H9 (cell line): ENCODE results near the gene ZNHIT1. TPM values are rescaled to one million over a fixed set of nuclear protein-coding genes. Genes with fewer than 3 reads are reported as not detected.
A peak's percentile ranks its signal among the peaks of the same experiment; 100 is the strongest.

Experiments
- DNase-seq: peaks from one replicate; pipeline ENCODE4 v3.0.0-alpha.2; 2017
- H2AFZ ChIP-seq: one replicate; pipeline ENCODE4 v1.6.1; 2013; ENCODE audit warnings: mild to moderate bottlenecking, low read length, control low read depth, moderate library complexity
- H2AK5ac ChIP-seq: 2 replicates; pipeline ENCODE4 v1.6.1; 2013; ENCODE audit warnings: low read length, control low read depth, mixed read lengths; ENCODE audit not compliant: insufficient read length
- H2BK120ac ChIP-seq: one replicate; pipeline ENCODE4 v1.6.1; 2013; ENCODE audit warnings: low read depth, mild to moderate bottlenecking, low read length, control low read depth, inconsistent platforms; ENCODE audit not compliant: poor library complexity, severe bottlenecking
- H2BK12ac ChIP-seq: 2 replicates; pipeline ENCODE4 v1.6.1; 2013; ENCODE audit warnings: low read length, control low read depth, mixed read lengths, low read depth; ENCODE audit not compliant: insufficient read length
- H2BK15ac ChIP-seq: 2 replicates; pipeline ENCODE4 v1.6.1; 2013; ENCODE audit warnings: low read depth, low read length, control low read depth
- H2BK20ac ChIP-seq: one replicate; pipeline ENCODE4 v1.6.1; 2013; ENCODE audit warnings: low read depth, mild to moderate bottlenecking, low read length, control low read depth, inconsistent platforms; ENCODE audit not compliant: poor library complexity, severe bottlenecking
- H2BK5ac ChIP-seq: 2 replicates; pipeline ENCODE4 v1.6.1; 2013; ENCODE audit warnings: low read length, control low read depth, mixed read lengths; ENCODE audit not compliant: insufficient read length
- H3K14ac ChIP-seq: 2 replicates; pipeline ENCODE4 v1.6.1; 2013; ENCODE audit warnings: low read length, control low read depth; ENCODE audit not compliant: insufficient read depth
- H3K18ac ChIP-seq: 2 replicates; pipeline ENCODE4 v1.6.1; 2013; ENCODE audit warnings: low read depth, mild to moderate bottlenecking, mixed read lengths, low read length, control low read depth; ENCODE audit not compliant: insufficient read length
- H3K23ac ChIP-seq: 2 replicates; pipeline ENCODE4 v1.6.1; 2013; ENCODE audit warnings: low read length, control low read depth, mixed read lengths, low read depth; ENCODE audit not compliant: insufficient read length
- H3K23me2 ChIP-seq: 2 replicates; pipeline ENCODE4 v1.6.1; 2013; ENCODE audit warnings: low read depth, mild to moderate bottlenecking, mixed read lengths, low read length, control low read depth; ENCODE audit not compliant: insufficient read length, poor library complexity, severe bottlenecking
- H3K27ac ChIP-seq: 2 replicates; pipeline ENCODE4 v1.5.1; 2013; ENCODE audit warnings: low read length, control low read depth, mixed read lengths, low read depth; ENCODE audit not compliant: insufficient read length
- H3K27me3 ChIP-seq: 2 replicates; pipeline ENCODE4 v1.6.1; 2013; ENCODE audit warnings: low read length, control low read depth, inconsistent platforms; ENCODE audit not compliant: insufficient read depth
- H3K4ac ChIP-seq: 2 replicates; pipeline ENCODE4 v1.6.1; 2013; ENCODE audit warnings: low read depth, mild to moderate bottlenecking, control low read depth, inconsistent platforms, low read length, moderate library complexity
- H3K4me1 ChIP-seq: 2 replicates; pipeline ENCODE4 v1.6.1; 2013; ENCODE audit warnings: low read length, control low read depth, inconsistent platforms; ENCODE audit not compliant: insufficient read depth
- H3K4me2 ChIP-seq: 2 replicates; pipeline ENCODE4 v1.6.1; 2013; ENCODE audit warnings: low read length, control low read depth, mixed read lengths; ENCODE audit not compliant: insufficient read length, insufficient read depth
- H3K56ac ChIP-seq: 2 replicates; pipeline ENCODE4 v1.6.1; 2013; ENCODE audit warnings: low read depth, mild to moderate bottlenecking, mixed read lengths, low read length, control low read depth; ENCODE audit not compliant: insufficient read length
- H3K79me1 ChIP-seq: 2 replicates; pipeline ENCODE4 v1.6.1; 2013; ENCODE audit warnings: low read depth, mild to moderate bottlenecking, moderate library complexity, low read length, control low read depth, inconsistent platforms; ENCODE audit not compliant: insufficient read depth, poor library complexity, severe bottlenecking
- H3K79me2 ChIP-seq: 2 replicates; pipeline ENCODE4 v1.6.1; 2013; ENCODE audit warnings: low read length, control low read depth, inconsistent platforms; ENCODE audit not compliant: insufficient read depth
- H3K9ac ChIP-seq: 2 replicates; pipeline ENCODE4 v1.6.1; 2013; ENCODE audit warnings: low read length, control low read depth, mixed read lengths; ENCODE audit not compliant: insufficient read length; ENCODE audit errors: extremely low read depth
- H3K9me3 ChIP-seq: one replicate; pipeline ENCODE4 v1.6.1; 2013; ENCODE audit warnings: low read depth, low read length, inconsistent platforms; ENCODE audit not compliant: control insufficient read depth
- H3T11ph ChIP-seq: one replicate; pipeline ENCODE4 v1.6.1; 2013; ENCODE audit warnings: mild to moderate bottlenecking, low read length, control low read depth, inconsistent platforms
- H4K20me1 ChIP-seq: one replicate; pipeline ENCODE4 v1.6.1; 2013; ENCODE audit not compliant: control insufficient read depth, insufficient read length, insufficient read depth
- H4K5ac ChIP-seq: 2 replicates; pipeline ENCODE4 v1.6.1; 2013; ENCODE audit warnings: low read depth, mild to moderate bottlenecking, mixed read lengths, low read length, control low read depth; ENCODE audit not compliant: insufficient read length
- H4K8ac ChIP-seq: replicated peaks from 2 replicates; pipeline ENCODE4 v1.6.1; 2013; ENCODE audit warnings: low read length, control low read depth, mixed read lengths, low read depth; ENCODE audit not compliant: insufficient read length
- H4K91ac ChIP-seq: 2 replicates; pipeline ENCODE4 v1.6.1; 2013; ENCODE audit warnings: low read depth, mild to moderate bottlenecking, moderate library complexity, mixed read lengths, low read length, control low read depth; ENCODE audit not compliant: insufficient read length
- H3K27ac Mint-ChIP-seq, 3 experiments: 2 replicates in 2 of 3; 3 replicates in 1 of 3; pipeline ENCODE4 v1.8.0; 2020 to 2021; ENCODE audit warnings: mixed read lengths in 3 of 3, mild to moderate bottlenecking in 1 of 3, moderate library complexity in 1 of 3
- H3K27me3 Mint-ChIP-seq: 2 replicates; pipeline ENCODE4 v1.8.0; 2021; ENCODE audit warnings: low read depth, mild to moderate bottlenecking, moderate library complexity, mixed read lengths
- H3K36me3 Mint-ChIP-seq, 3 experiments: 2 replicates in 2 of 3; 3 replicates in 1 of 3; pipeline ENCODE4 v1.8.0; 2020 to 2021; ENCODE audit warnings: low read depth in 3 of 3, mixed read lengths in 3 of 3; ENCODE audit not compliant: insufficient read depth in 1 of 3
- H3K4me1 Mint-ChIP-seq, 2 experiments: 2 replicates each; pipeline ENCODE4 v1.8.0; 2020; ENCODE audit warnings: mixed read lengths in 2 of 2
- H3K4me3 Mint-ChIP-seq, 2 experiments: 2 replicates in 1 of 2; 3 replicates in 1 of 2; pipeline ENCODE4 v1.8.0; 2020 to 2021; ENCODE audit warnings: mild to moderate bottlenecking in 2 of 2, mixed read lengths in 2 of 2, moderate library complexity in 1 of 2
- H3K9me3 Mint-ChIP-seq, 2 experiments: 2 replicates in 1 of 2; 3 replicates in 1 of 2; pipeline ENCODE4 v1.8.0; 2020; ENCODE audit warnings: mild to moderate bottlenecking in 2 of 2, mixed read lengths in 2 of 2, moderate library complexity in 1 of 2
- WGBS: extraction: QIAGEN DNeasy Blood & Tissue Kit; methylation state at CpG from one replicate; pipeline ENCODE4 v1.1.7; 2013; ENCODE audit warnings: missing lambda C conversion rate, low lambda C conversion rate, mixed read lengths; ENCODE audit not compliant: insufficient read length; ENCODE audit errors: extremely low coverage; 5-methylcytosine and 5-hydroxymethylcytosine counted together
- total RNA-seq: library from RNA; stranded (reverse); gene quantifications from 2 replicates; pipeline ENCODE4 v1.2.1, GENCODE V29; 2021
- TF ChIP-seq, protein P1 (sequence below): fragments of 200-600 bp; sonication (generic); conservative IDR thresholded peaks from 3 replicates; pipeline ENCODE4 v1.8.0; 2021; ENCODE audit warnings: antibody characterized with exemption, mild to moderate bottlenecking

The ZNHIT1 gene
- total RNA-seq, 1 experiment from 2014 or later: 52.7 TPM

DNA sequence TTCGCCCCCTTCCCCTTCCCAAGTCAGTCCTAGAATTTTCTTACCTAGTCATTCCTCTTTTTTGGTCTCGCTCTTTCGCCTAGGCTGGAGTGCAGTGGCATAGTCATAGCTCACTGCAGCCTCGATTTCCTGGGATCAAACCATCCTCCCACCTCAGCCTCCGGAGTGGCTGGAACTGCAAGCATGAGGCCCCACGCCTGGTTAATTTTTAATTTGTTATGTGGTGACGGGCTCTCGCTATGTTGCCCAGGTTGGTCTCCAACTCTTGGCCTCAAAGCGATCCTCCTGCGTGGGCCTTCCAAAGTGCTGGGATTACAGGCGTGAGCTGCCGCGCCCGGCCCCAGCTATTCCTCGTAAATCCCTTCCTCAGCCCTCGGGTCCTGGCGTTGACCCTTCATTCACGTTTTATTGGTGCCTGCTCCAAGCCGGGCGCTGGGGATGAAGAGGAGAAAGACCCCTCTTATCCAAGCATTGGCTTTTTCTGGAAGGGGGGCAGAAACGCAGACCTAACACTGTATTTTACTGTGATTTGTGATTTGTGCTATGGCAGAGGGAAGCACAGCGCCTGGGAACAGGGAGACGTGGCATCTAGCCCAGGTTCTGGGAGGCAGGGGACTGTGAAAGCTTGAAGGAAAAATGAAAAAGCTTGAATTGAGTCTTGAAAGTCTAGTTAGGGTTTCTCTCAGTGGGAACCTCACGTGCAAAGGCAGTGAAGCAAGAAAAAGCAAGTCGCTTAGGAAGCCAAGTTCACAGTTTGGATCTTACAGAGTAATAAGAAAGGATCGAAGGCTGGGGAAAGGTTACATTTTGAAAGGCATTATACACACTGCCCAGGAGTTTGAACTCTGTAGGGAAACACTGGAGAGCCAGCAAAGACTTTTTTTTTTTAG lies 516 bp downstream of the ZNHIT1 start:
- H3K4me1 ChIP-seq: peaks cover 3% of the 10 kb centered on the region; the same call in 1 of the 2 replicates
- no peak overlapping the region for H2BK120ac ChIP-seq
- no peak overlapping the region for H2AK5ac ChIP-seq
- no peaks in the 10 kb centered on the region for H3K27me3 ChIP-seq
- H2BK15ac ChIP-seq: no peak overlapping the region
- no peak overlapping the region for H4K5ac ChIP-seq
- H3K9me3 ChIP-seq: no peaks in the 10 kb centered on the region
- Mint-ChIP-seq H3K9me3 (no peaks in the 10 kb centered on the region), H3K27ac (peak overlapping the region; percentile 66 to 95 (median 80)), H3K36me3 (peaks cover 10 to 38% (median 19%) of the 10 kb centered on the region in 3 experiments), H3K27me3 (no peaks in the 10 kb centered on the region; the same call in 1 of the 2 replicates), H3K4me3 (peak overlapping the region; percentile 96 to 99), H3K4me1 (peaks cover 19 to 23% of the 10 kb centered on the region in 2 experiments)
- no peak overlapping the region for H3K18ac ChIP-seq
- no peak overlapping the region for H3K56ac ChIP-seq
- no peak overlapping the region for H2AFZ ChIP-seq
- no peak for DNase-seq
- no peak overlapping the region for H4K91ac ChIP-seq
- H3K79me2 ChIP-seq: no peaks in the 10 kb centered on the region
- no peak overlapping the region for H3K4ac ChIP-seq
- peaks cover 7% of the 10 kb centered on the region for H3K23me2 ChIP-seq
- H3K27ac ChIP-seq: no peak overlapping the region
- no peak overlapping the region for H2BK5ac ChIP-seq
- no peak overlapping the region for H2BK12ac ChIP-seq
- H4K20me1 ChIP-seq: no peaks in the 10 kb centered on the region
- H3T11ph ChIP-seq: no peak overlapping the region
- H3K9ac ChIP-seq: peak overlapping the region; percentile 71
- no peaks in the 10 kb centered on the region for H3K79me1 ChIP-seq
- no peak overlapping the region for H2BK20ac ChIP-seq
- TF ChIP-seq, protein P1, sequence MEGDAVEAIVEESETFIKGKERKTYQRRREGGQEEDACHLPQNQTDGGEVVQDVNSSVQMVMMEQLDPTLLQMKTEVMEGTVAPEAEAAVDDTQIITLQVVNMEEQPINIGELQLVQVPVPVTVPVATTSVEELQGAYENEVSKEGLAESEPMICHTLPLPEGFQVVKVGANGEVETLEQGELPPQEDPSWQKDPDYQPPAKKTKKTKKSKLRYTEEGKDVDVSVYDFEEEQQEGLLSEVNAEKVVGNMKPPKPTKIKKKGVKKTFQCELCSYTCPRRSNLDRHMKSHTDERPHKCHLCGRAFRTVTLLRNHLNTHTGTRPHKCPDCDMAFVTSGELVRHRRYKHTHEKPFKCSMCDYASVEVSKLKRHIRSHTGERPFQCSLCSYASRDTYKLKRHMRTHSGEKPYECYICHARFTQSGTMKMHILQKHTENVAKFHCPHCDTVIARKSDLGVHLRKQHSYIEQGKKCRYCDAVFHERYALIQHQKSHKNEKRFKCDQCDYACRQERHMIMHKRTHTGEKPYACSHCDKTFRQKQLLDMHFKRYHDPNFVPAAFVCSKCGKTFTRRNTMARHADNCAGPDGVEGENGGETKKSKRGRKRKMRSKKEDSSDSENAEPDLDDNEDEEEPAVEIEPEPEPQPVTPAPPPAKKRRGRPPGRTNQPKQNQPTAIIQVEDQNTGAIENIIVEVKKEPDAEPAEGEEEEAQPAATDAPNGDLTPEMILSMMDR: no peak
- no peak overlapping the region for H4K8ac ChIP-seq
- H3K4me2 ChIP-seq: peak overlapping the region; percentile 50
- WGBS: no CpG with 5 or more reads among the region's 26 CpGs
- no peak overlapping the region for H3K14ac ChIP-seq
- H3K23ac ChIP-seq: no peak overlapping the region
